ENCODE data around the gene CALHM5.

DNA sequence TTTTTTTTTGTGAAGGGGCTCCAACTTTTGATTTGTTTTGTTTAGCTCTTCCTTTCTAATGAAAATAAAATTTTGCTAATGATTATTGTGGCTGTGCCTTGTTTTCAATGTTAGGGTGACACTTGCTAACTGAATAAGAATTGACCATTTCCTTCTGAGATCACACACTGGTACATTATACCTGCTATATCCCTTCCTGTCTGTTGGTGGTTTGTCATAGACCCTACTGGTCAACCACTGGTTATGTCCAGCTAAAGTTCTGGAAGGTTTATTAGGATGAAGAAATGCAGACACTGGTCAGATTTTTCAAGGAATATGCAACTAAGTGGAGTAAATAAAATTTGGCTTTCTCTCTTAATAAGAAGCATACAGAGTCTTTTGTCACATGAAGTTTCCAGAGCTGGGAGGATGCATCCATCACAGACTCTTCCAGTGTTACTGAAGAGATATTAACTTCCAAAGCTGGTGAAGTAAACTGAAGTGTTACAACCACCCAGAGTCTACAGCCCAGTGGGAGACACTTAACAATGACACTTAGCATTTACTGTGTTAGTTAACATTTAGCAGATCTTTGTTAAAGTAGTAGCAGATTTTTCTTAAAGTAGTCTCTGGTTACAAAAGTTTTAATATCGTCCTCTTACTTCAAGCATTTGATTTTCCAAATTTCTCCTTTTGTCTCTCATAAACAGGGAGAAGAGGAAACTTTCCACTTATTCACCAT is 19.7 kb upstream of the CALHM5 start:
- TF ChIP-seq ZNF302 (CRISPR knock-in tag; IDR thresholded peaks at IDR 0.05) (no peak), CTCF (IDR thresholded peaks at IDR 0.05) (no peak), POLR2A (IDR thresholded peaks at IDR 0.05; ENCODE audit: low read length) (no peak), ESRRA (IDR thresholded peaks at IDR 0.05; ENCODE audit: borderline replicate concordance, low read length) (no peak), FOXS1 (CRISPR knock-in tag; IDR thresholded peaks at IDR 0.05) (no peak), CBX8 (IDR thresholded peaks at IDR 0.05) (no peak)

All from A549 (cell line).